ENCODE results near the gene RPS6KA1. TPM values are rescaled to one million over a fixed set of nuclear protein-coding genes. Genes with fewer than 3 reads are reported as not detected.
A peak's percentile ranks its signal among the peaks of the same experiment; 100 is the strongest.
"Not testable (repeated sequence)": the region's sequence is repeated elsewhere in the genome, so short reads cannot be mapped to it uniquely, and the experiment has no call there.

The RPS6KA1 gene
- total RNA-seq, 1 donor from 2014 or later = 4.6 TPM

DNA sequence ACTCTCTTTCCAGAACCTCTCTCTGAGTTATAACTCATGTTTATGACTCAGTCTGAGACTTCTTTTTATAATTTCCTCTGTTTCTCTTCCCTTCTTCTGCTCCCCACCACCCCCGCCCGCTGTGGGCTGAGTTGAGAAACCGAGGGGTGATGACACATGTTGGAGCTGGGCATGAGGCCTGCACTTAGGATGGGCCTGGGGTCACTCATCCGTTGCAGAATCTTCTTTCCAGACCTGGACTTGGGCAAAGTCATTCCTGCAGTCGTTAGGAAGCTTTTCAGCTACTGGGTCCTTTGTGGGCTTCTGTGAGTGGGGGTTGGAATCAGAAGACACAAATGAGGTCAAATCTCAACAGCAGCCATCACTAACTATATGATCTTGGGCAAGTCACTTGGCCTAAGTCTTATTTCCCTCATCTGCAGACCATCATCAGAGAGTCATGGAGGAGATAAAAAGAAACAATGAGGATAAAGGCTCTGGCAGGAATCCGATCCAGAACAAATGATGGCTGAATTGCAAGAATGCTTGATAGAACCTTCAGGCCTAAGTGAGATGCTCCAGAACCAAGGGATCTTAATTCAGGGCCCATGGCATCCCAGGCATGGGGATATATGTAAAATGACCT lies 53.4 kb downstream of the RPS6KA1 start:
- intact Hi-C loops (cut with micrococcal nuclease) = no loop called here
- DNase-seq = no peak
- ATAC-seq = no peak

- ATAC-seq (no peak), DNase-seq (no peak)
- intact Hi-C loops (cut with micrococcal nuclease) = no loop called here
These were observed 54.3 kb downstream of the RPS6KA1 start for GRCh38 chr1:26583646-26584485.

DNA sequence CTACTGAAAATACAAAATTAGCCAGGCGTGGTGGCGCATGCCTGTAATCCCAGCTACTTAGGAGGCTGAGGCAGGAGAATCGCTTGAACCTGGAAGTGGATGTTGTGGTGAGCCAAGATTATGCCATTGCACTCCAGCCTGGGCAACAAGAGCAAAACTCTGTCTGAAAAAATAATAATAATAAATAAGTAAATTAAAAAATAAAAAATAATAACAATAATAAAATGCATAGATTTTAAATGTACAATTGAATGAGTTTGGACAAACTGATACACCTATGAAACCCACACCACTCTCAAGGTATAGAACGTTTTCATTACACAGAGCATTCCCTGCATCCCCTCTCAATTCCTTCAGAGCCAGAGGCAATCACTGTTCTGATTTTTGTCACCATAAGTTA lies 55.0 kb downstream of the RPS6KA1 start:
- intact Hi-C loops (cut with micrococcal nuclease); DNase-seq; ATAC-seq: not testable (repeated sequence)

DNA sequence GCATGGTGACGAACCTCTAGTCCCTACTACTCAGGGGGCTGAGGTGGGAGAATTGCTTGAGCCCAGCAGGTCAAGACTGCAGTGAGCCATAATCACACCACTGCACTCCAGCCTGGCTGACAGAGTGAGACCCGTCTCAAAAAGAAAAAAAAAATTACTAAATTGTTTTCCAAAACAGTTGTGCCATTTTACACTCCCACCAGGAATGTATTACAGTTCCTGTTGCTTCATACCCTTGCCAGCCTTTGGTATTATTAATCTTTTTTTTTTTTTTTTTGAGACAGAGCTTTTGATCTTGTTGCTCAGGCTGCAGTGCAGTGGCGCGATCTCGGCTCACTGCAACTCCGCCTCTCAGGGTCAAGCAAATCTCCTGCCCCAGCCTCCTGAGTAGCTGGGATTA lies 55.9 kb downstream of the RPS6KA1 start:
- intact Hi-C loops (cut with micrococcal nuclease) = no loop called here
- ATAC-seq = no peak
- DNase-seq = no peak

DNA sequence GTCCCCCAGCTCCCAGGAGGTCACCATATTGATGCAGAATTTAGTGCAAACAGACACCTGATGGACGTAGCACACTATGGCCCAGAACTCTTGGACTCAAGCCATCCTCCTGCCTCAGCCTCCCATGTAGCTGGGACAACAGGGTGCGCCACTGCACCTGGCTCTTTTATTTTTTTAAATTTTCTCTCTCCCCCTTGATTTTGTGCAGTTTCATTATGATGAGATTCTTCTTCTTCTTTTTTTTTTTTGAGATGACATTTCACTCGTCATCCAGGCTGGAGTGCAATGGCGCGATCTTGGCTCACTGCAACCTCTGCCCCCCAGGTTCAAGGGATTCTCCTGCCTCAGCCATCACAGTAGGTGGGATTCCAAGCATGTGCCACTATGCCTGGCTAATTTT lies 63.8 kb downstream of the RPS6KA1 start:
- intact Hi-C loops (cut with micrococcal nuclease) = no loop called here
- no peak for DNase-seq
- ATAC-seq = no peak

DNA sequence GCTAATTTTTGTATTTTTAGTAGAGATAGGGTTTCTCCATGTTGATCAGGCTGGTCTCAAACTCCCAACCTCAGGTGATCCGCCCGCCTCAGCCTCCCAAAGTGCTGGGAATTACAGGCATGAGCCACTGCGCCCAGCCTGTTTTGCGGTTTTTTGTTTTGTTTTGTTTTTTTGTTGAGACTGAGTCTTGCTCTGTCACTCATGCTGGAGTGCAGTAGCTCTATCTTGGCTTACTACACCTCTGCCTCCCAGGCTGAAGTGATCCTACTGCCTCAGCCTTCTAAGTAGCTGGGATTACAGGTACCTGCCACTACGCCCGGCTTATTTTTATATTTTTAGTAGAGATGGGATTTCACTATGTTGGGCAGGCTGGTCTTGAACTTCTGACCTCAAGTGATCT lies 65.0 kb downstream of the RPS6KA1 start:
- intact Hi-C loops (cut with micrococcal nuclease); DNase-seq; ATAC-seq: not testable (repeated sequence)

DNA sequence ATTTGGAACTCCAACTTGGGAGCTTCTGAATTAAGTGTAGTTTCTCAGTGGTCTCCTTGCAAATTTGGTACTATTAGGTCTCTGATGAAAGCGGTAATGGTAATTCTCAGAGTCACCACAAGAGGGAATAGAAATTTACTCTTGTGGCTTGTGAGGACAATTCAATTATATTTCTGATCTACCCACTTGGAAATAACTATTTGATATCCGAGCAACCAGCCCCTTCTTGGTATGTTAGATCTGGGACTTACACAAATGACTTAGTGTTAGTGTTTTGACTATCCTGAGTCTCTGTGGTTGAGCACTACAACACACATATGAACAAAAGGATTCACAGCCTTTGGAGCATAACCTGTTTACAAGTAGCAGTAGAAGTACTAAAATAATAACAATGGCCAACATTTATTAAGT lies 68.1 kb downstream of the RPS6KA1 start:
- intact Hi-C loops (cut with micrococcal nuclease) = no loop called here
- DNase-seq (no peak), ATAC-seq (peak; percentile 26)

DNA sequence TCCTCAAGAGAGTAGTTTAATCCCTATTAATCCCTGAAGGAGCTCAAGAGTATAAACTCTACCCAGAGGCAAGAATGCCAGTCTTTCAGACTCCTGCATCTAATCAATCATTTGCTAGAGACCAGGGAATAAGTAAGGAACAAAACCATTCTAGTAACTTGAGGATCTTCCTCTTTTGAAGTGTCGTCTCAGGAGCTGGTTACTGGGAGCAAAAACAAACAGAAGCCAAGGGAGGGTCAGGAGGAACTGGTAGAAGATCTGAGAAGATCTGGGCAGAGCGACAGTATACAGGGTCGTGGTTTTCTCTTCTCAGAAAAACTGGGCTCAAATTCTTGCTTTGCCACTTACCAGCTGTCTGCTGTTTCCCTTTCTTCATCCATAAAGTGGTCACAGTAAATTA lies 69.3 kb downstream of the RPS6KA1 start:
- DNase-seq (no peak), ATAC-seq (peak; percentile 29)
- intact Hi-C loops (cut with micrococcal nuclease) = no loop called here

DNA sequence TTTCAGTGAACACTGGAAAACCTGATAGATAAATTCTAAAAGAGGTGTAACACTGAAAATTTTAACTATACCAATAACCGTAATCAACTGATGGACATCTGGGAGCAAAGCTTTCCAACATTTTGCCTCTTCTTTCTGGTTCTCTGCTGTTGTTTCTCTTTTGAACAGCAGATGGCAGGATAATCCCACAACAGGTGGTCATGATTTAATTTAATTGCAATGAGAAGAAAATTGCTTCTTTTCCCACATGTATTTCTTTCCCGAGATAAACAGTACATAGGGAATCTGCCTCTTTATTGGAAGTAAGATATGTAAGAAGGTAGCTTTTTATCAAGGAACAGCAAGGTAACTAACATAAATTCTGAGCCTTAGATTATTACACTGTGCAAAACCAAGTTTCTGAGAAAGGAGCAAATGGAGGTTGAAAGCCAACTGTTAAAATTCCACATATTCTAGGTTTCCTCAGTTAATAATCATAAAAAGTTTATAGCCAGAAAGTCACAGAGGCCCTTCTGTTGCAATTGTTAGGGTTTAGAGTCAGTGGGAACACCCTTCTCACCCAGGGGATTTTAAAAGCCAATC lies 72.9 kb downstream of the RPS6KA1 start:
- ATAC-seq (peak; percentile 45), DNase-seq (no peak)
- intact Hi-C loops (cut with micrococcal nuclease) = loop anchor here (2.0 to 10.0 kb wide), 2 partner anchors 186 to 272 kb away; no protein-coding TSS in a partner anchor

GRCh38 chr1:26603856-26604255 lies 74.3 kb downstream of the RPS6KA1 start:
- no peak for DNase-seq

GRCh38 chr1:26607186-26607585 lies 77.6 kb downstream of the RPS6KA1 start:
- no peak for DNase-seq
- intact Hi-C loops (cut with micrococcal nuclease) = loop anchor here (10.0 kb wide), 1 partner anchor 268 kb away; no protein-coding TSS in a partner anchor
- no peak for ATAC-seq

More at GRCh38 chr1:26603856-26604255, 74.3 kb downstream of the RPS6KA1 start:
- intact Hi-C loops (cut with micrococcal nuclease) = loop anchor here (2.0 to 10.0 kb wide), 2 partner anchors 185 to 271 kb away; no protein-coding TSS in a partner anchor
- no peak for ATAC-seq

DNA sequence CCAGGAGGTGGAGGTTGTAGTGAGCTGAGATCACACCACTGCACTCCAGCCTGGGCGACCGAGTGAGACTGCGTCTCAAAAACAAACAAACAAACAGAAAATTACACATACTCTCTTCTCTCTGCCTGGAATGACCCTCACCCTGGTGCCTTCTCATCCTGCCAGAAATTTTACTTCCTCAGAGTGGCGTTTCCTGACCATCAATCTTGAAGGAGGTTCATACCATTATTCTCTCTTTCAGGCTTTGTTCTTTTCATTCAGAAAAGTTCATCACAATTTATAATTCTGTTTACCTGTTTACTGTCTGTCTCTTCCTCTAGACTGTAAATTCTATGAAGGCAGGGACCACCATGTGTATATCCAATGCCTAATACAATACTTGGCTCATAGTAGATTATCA lies 79.3 kb downstream of the RPS6KA1 start:
- ATAC-seq = no peak
- no peak for DNase-seq
- intact Hi-C loops (cut with micrococcal nuclease) = loop anchor here (10.0 kb wide), 1 partner anchor 266 kb away; no protein-coding TSS in a partner anchor

- intact Hi-C loops (cut with micrococcal nuclease) = no loop called here
- no peak for DNase-seq
- ATAC-seq = no peak
These were observed 81.2 kb downstream of the RPS6KA1 start for GRCh38 chr1:26610781-26611180.

DNA sequence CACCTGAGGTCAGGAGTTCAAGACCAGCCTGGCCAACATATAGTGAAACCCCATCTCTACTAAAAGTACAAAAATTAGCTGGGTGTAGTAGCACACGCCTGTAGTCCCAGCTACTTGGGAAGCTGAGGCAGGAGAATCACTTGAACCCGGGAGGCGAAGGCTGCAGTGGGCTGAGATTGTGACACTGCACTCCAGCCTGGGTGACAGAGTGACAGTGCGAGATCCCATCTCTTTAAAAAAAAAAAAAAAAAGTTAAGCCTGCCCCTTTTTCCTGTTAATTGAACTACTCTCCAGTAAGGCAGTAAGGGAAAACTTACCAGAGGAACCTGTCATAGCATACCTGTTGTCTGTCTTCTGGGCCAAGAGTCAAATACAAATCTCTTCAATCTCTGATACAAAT lies 83.1 kb downstream of the RPS6KA1 start:
- ATAC-seq; intact Hi-C loops (cut with micrococcal nuclease): not testable (repeated sequence)

GRCh38 chr1:26614655-26615411 lies 85.3 kb downstream of the RPS6KA1 start:
- intact Hi-C loops (cut with micrococcal nuclease) = no loop called here
- DNase-seq (no peak), ATAC-seq (no peak)

More for the DNA sequence above, 83.1 kb downstream of the RPS6KA1 start:
- DNase-seq = not testable (repeated sequence)

DNA sequence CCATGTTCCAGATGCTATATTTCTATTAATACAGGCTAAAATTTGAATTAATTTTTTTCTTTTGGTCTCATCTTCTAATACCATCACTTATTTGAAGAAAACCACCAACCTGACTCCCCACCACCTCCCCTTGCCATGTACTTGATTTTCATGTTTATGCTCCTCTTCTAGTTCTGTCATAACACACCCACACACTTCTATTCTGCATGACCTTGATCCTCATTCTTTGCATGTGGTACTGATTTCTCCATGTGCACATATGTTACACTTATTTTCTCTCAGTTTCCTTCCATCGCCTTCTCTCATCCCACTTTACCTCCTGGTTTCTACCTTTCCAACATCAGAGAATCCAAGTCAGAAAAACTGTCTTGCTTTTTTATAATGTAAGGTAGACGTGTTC lies 87.3 kb downstream of the RPS6KA1 start:
- ATAC-seq (no peak), DNase-seq (no peak)
- intact Hi-C loops (cut with micrococcal nuclease) = no loop called here

DNA sequence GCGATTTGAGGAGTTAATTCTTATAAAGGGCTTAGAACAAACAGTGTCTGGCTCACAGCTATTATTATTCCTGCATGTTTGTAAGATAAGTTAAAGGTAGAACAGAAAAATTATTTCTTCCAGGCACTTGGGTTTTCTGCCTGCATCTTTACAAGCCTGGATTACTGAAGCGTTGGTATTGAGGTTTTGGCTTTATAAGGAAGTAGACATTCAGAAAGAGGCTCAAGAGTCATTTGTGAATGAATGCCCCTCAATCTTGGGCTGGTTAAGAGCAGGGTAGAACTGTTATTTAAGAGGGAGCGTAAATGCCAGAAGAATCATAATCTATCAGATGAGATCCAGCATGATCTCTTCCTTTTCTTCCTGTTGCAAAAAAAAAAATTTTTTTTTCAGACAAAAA lies 89.0 kb downstream of the RPS6KA1 start:
- no peak for DNase-seq
- intact Hi-C loops (cut with micrococcal nuclease) = no loop called here
- no peak for ATAC-seq
